Measurements from ENCODE around the gene CUEDC2.
A peak's percentile ranks its signal among the peaks of the same experiment; 100 is the strongest.

The CUEDC2 gene

GRCh38 chr10:102452672-102453340, 20.4 kb upstream of the CUEDC2 start (continued):
- peak; percentile 52; the same call in 1 of the 2 replicates for TF ChIP-seq KLF16 (tag by site-specific recombination; IDR thresholded peaks at IDR 0.05)
- TF ChIP-seq ZBTB26 (tag by site-specific recombination; optimal IDR thresholded peaks at IDR 0.05) = no peak
- no peak for TF ChIP-seq BCL11B (tag by site-specific recombination; IDR thresholded peaks at IDR 0.05; ENCODE audit: low read depth)
- TF ChIP-seq ZBTB20 (tag by site-specific recombination; IDR thresholded peaks at IDR 0.05) = peak; percentile 78
- TF ChIP-seq ZNF449 (tag by site-specific recombination; IDR thresholded peaks at IDR 0.05) = peak; percentile 36; the same call in 1 of the 2 replicates
- no peak for TF ChIP-seq ZNF514 (tag by site-specific recombination; IDR thresholded peaks at IDR 0.05)
- no peak; the same call in none of the 2 replicates for TF ChIP-seq ZNF324 (tag by site-specific recombination; IDR thresholded peaks at IDR 0.05)
- TF ChIP-seq ZNF112 (tag by site-specific recombination; IDR thresholded peaks at IDR 0.05) = no peak
- TF ChIP-seq ZNF362 (tag by site-specific recombination; IDR thresholded peaks at IDR 0.05) = no peak
- TF ChIP-seq ZNF341 (tag by site-specific recombination; IDR thresholded peaks at IDR 0.05; ENCODE audit: low read depth) = no peak
- no peak for TF ChIP-seq ZSCAN16 (tag by site-specific recombination; IDR thresholded peaks at IDR 0.05)
- no peak for TF ChIP-seq ZNF433 (tag by site-specific recombination; IDR thresholded peaks at IDR 0.05; ENCODE audit: low read depth)
- TF ChIP-seq ZNF175 (tag by site-specific recombination; IDR thresholded peaks at IDR 0.05) = no peak
- TF ChIP-seq ZNF830 (tag by site-specific recombination; IDR thresholded peaks at IDR 0.05; ENCODE audit: low read depth) = no peak
- TF ChIP-seq ZIC2 (tag by site-specific recombination; IDR thresholded peaks at IDR 0.05) = no peak
- peak; percentile 71; the same call in 1 of the 2 replicates for TF ChIP-seq OSR2 (tag by site-specific recombination; IDR thresholded peaks at IDR 0.05)
- no peak for TF ChIP-seq ZNF37A (tag by site-specific recombination; IDR thresholded peaks at IDR 0.05)
- TF ChIP-seq ZNF311 (tag by site-specific recombination; IDR thresholded peaks at IDR 0.05; ENCODE audit: borderline replicate concordance) = no peak
- TF ChIP-seq SCRT2 (tag by site-specific recombination; IDR thresholded peaks at IDR 0.05) = peak; percentile 77
- TF ChIP-seq ELK4 (IDR thresholded peaks at IDR 0.05; ENCODE audit: borderline replicate concordance, low read depth, low read length) = no peak
- peak; percentile 91 for TF ChIP-seq ZEB2 (tag by site-specific recombination; IDR thresholded peaks at IDR 0.05)
- peak; percentile 71 for TF ChIP-seq BCL11A (tag by site-specific recombination; IDR thresholded peaks at IDR 0.05; ENCODE audit: low read depth)
- TF ChIP-seq ZNF114 (tag by site-specific recombination; IDR thresholded peaks at IDR 0.05) = no peak
- TF ChIP-seq ZNF785 (tag by site-specific recombination; IDR thresholded peaks at IDR 0.05) = no peak
- no peak for TF ChIP-seq ZNF19 (tag by site-specific recombination; IDR thresholded peaks at IDR 0.05; ENCODE audit: low read depth)
- TF ChIP-seq ZNF660 (tag by site-specific recombination; IDR thresholded peaks at IDR 0.05) = peak; percentile 87
- TF ChIP-seq ZBTB1 (tag by site-specific recombination; IDR thresholded peaks at IDR 0.05) = no peak
- TF ChIP-seq ZNF677 (tag by site-specific recombination; IDR thresholded peaks at IDR 0.05) = no peak
- no peak for TF ChIP-seq ZNF776 (tag by site-specific recombination; IDR thresholded peaks at IDR 0.05; ENCODE audit: borderline replicate concordance)
- peak; percentile 83 for TF ChIP-seq ZFP69B (tag by site-specific recombination; IDR thresholded peaks at IDR 0.05)
- no peak for TF ChIP-seq MYNN (tag by site-specific recombination; IDR thresholded peaks at IDR 0.05; ENCODE audit: borderline replicate concordance)
- TF ChIP-seq ZNF560 (tag by site-specific recombination; IDR thresholded peaks at IDR 0.05; ENCODE audit: borderline replicate concordance) = no peak
- TF ChIP-seq GLIS1 (tag by site-specific recombination; IDR thresholded peaks at IDR 0.05) = peak; percentile 46; the same call in 1 of the 2 replicates
- peak; percentile 72 for TF ChIP-seq ZNF24 (tag by site-specific recombination; IDR thresholded peaks at IDR 0.05)
- peak; percentile 94 for TF ChIP-seq ZBTB21 (tag by site-specific recombination; IDR thresholded peaks at IDR 0.05)
- TF ChIP-seq HIC1 (tag by site-specific recombination; IDR thresholded peaks at IDR 0.05) = peak; percentile 90
